Colon (tissue), 2 donors: ENCODE measurements around the gene SHISA9.

ENCODE experiments used
- FAIRE-seq: peaks from 2 replicates; lab custom pipeline; 2012; peaks lifted over from hg19 to GRCh38; lab: Jason Lieb, UNC
- donor health status: control.
- donor health status: control.

The SHISA9 gene

GRCh38 chr16:13181432-13181831, 280.0 kb downstream of the SHISA9 start:
- FAIRE-seq, result no peak

- no peak for FAIRE-seq
These were observed 285.4 kb downstream of the SHISA9 start for GRCh38 chr16:13186813-13187212.

- no peak for FAIRE-seq
These were observed 287.9 kb downstream of the SHISA9 start for GRCh38 chr16:13189250-13189649.

- FAIRE-seq, result no peak
These were observed 292.3 kb downstream of the SHISA9 start for GRCh38 chr16:13193721-13194120.

- no peak for FAIRE-seq
These were observed 293.4 kb downstream of the SHISA9 start for GRCh38 chr16:13194766-13195165.

GRCh38 chr16:13203725-13204124, 302.3 kb downstream of the SHISA9 start:
- no peak for FAIRE-seq

GRCh38 chr16:13205352-13205751, 304.0 kb downstream of the SHISA9 start:
- no peak for FAIRE-seq

GRCh38 chr16:13206606-13207005, 305.2 kb downstream of the SHISA9 start:
- no peak for FAIRE-seq

- no peak for FAIRE-seq
These were observed 305.8 kb downstream of the SHISA9 start for GRCh38 chr16:13207151-13207550.

- no peak for FAIRE-seq
These were observed 322.3 kb downstream of the SHISA9 start for GRCh38 chr16:13223666-13224065.

GRCh38 chr16:13229039-13229438, 327.6 kb downstream of the SHISA9 start:
- FAIRE-seq, result no peak

GRCh38 chr16:13231365-13231764, 330.0 kb downstream of the SHISA9 start:
- FAIRE-seq, result no peak

GRCh38 chr16:13234999-13235398, 333.6 kb downstream of the SHISA9 start:
- no peak for FAIRE-seq

GRCh38 chr16:13236308-13236707, 334.9 kb downstream of the SHISA9 start:
- FAIRE-seq, result no peak

GRCh38 chr16:13238182-13238581, 336.8 kb downstream of the SHISA9 start:
- no peak for FAIRE-seq

- FAIRE-seq, result no peak
These were observed 340.8 kb downstream of the SHISA9 start for GRCh38 chr16:13242201-13242600.

GRCh38 chr16:13244770-13245169, 343.4 kb downstream of the SHISA9 start:
- FAIRE-seq, result no peak

GRCh38 chr16:13245713-13246377, 344.4 kb downstream of the SHISA9 start:
- FAIRE-seq, result no peak

GRCh38 chr16:13254998-13255614, 353.7 kb downstream of the SHISA9 start:
- no peak for FAIRE-seq

GRCh38 chr16:13262270-13263090, 361.1 kb downstream of the SHISA9 start:
- FAIRE-seq, result no peak

GRCh38 chr16:13264749-13265552, 363.6 kb downstream of the SHISA9 start:
- FAIRE-seq, result no peak

GRCh38 chr16:13269359-13269758, 368.0 kb downstream of the SHISA9 start:
- FAIRE-seq, result no peak
